Measurements from ENCODE around the gene DHX8. TPM values are rescaled to one million over a fixed set of nuclear protein-coding genes. Genes with fewer than 3 reads are reported as not detected.
A peak's percentile ranks its signal among the peaks of the same experiment; 100 is the strongest.
"Not testable (repeated sequence)": the region's sequence is repeated elsewhere in the genome, so short reads cannot be mapped to it uniquely, and the experiment has no call there.

DHX8 gene
- total RNA-seq, 1 donor from 2014 or later = 71.9 TPM

GRCh38 chr17:43467981-43468581, 15.7 kb upstream of the DHX8 start:
- Mint-ChIP-seq H3K27me3 (ENCODE audit: unreplicated experiment) (peaks cover 9% of the 10 kb centered on the region), H3K27ac (ENCODE audit: unreplicated experiment) (peak overlapping the region; percentile 91), H3K9me3 (ENCODE audit: unreplicated experiment) (peaks cover 10% of the 10 kb centered on the region), H3K4me1 (ENCODE audit: low read depth, unreplicated experiment) (peaks cover 22% of the 10 kb centered on the region), H3K4me3 (ENCODE audit: unreplicated experiment) (peak overlapping the region; percentile 31), H3K36me3 (ENCODE audit: unreplicated experiment) (no peaks in the 10 kb centered on the region)
- DNase-seq = peak; percentile 49
- no peak for TF ChIP-seq CTCF (IDR thresholded peaks at IDR 0.05; ENCODE audit: partially characterized antibody, unreplicated experiment)

GRCh38 chr17:43468691-43469139, 15.1 kb upstream of the DHX8 start:
- H3K9me3 Mint-ChIP-seq (ENCODE audit: unreplicated experiment) = peaks cover 10% of the 10 kb centered on the region
- peak overlapping the region; percentile 31 for H3K4me3 Mint-ChIP-seq (ENCODE audit: unreplicated experiment)
- no peak for TF ChIP-seq CTCF (IDR thresholded peaks at IDR 0.05; ENCODE audit: partially characterized antibody, unreplicated experiment)
- peaks cover 9% of the 10 kb centered on the region for H3K27me3 Mint-ChIP-seq (ENCODE audit: unreplicated experiment)
- no peak for DNase-seq
- no peaks in the 10 kb centered on the region for H3K36me3 Mint-ChIP-seq (ENCODE audit: unreplicated experiment)
- H3K27ac Mint-ChIP-seq (ENCODE audit: unreplicated experiment) = peak overlapping the region; percentile 91
- peaks cover 22% of the 10 kb centered on the region for H3K4me1 Mint-ChIP-seq (ENCODE audit: low read depth, unreplicated experiment)

GRCh38 chr17:43469145-43469544, 14.6 kb upstream of the DHX8 start:
- peak overlapping the region; percentile 31 for H3K4me3 Mint-ChIP-seq (ENCODE audit: unreplicated experiment)
- H3K9me3 Mint-ChIP-seq (ENCODE audit: unreplicated experiment) = peaks cover 10% of the 10 kb centered on the region
- no peak for TF ChIP-seq CTCF (IDR thresholded peaks at IDR 0.05; ENCODE audit: partially characterized antibody, unreplicated experiment)
- no peak for DNase-seq
- H3K4me1 Mint-ChIP-seq (ENCODE audit: low read depth, unreplicated experiment) = peaks cover 22% of the 10 kb centered on the region
- H3K27me3 Mint-ChIP-seq (ENCODE audit: unreplicated experiment) = peaks cover 9% of the 10 kb centered on the region
- H3K27ac Mint-ChIP-seq (ENCODE audit: unreplicated experiment) = peak overlapping the region; percentile 91
- H3K36me3 Mint-ChIP-seq (ENCODE audit: unreplicated experiment) = no peaks in the 10 kb centered on the region

DNA sequence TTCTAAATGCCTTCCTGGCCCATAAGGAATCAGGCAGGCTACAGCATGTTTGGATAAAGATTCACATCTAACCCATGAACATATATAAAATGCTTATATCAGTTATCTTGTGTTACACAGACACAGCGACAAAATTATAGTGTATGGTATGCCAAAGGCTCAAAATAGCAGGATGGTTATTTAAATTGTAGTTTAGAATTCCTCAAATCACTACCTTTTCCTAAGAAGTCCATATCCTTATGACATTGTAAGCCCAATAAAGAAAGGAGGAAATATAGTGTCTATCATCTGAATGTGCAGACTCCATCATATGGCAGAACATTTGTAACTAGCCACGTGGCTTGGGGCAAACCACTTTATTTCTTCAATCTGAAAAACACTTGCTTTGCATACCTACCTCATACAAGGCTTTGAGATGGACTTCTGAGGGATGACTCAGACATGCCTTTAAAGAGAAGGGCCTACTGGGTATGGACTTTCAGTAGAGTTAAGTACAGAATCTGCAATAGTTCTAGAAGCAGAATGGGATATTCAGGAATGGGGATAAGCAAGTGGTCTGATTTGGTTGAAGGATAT, 12.1 kb upstream of the DHX8 start:
- no peak for DNase-seq
- H3K4me3 Mint-ChIP-seq (ENCODE audit: unreplicated experiment) = no peak overlapping the region
- peaks cover 26% of the 10 kb centered on the region for H3K4me1 Mint-ChIP-seq (ENCODE audit: low read depth, unreplicated experiment)
- H3K27me3 Mint-ChIP-seq (ENCODE audit: unreplicated experiment) = peaks cover 12% of the 10 kb centered on the region
- no peaks in the 10 kb centered on the region for H3K36me3 Mint-ChIP-seq (ENCODE audit: unreplicated experiment)
- H3K27ac Mint-ChIP-seq (ENCODE audit: unreplicated experiment) = no peak overlapping the region
- no peak for TF ChIP-seq CTCF (IDR thresholded peaks at IDR 0.05; ENCODE audit: partially characterized antibody, unreplicated experiment)
- peaks cover 10% of the 10 kb centered on the region for H3K9me3 Mint-ChIP-seq (ENCODE audit: unreplicated experiment)

DNA sequence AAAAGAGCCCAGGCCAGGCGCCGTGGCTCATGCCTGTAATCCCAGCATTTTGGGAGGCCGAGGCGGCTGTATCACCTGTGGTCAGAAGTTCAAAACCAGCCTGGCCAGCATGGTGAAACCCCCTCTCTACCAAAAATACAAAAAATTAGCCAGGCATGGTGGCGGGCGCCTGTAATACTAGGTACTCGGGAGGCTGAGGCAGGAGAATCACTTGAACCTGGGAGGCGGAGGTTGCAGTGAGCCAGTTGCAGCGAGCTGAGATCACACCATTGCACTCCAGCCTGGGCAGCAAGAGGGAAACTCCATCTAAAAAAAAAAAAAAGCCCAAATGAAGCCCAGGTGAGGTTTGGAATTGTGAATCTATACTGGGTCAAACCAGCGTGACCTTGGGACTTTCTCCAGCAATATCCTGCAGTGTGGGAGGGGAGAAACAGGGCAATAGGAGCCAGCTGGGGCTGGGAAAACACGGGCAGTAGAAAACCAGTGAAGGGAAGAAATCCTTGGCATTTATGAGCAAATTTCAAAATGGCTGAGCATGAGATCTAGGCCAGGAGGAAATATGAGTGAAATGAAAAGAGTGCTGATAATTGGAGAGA, 8.2 kb upstream of the DHX8 start:
- Mint-ChIP-seq H3K4me3 (ENCODE audit: unreplicated experiment) (no peak overlapping the region), H3K9me3 (ENCODE audit: unreplicated experiment) (peaks cover 4% of the 10 kb centered on the region), H3K27ac (ENCODE audit: unreplicated experiment) (peak overlapping the region; percentile 25), H3K36me3 (ENCODE audit: unreplicated experiment) (no peaks in the 10 kb centered on the region), H3K27me3 (ENCODE audit: unreplicated experiment) (peaks cover 5% of the 10 kb centered on the region), H3K4me1 (ENCODE audit: low read depth, unreplicated experiment) (peaks cover 17% of the 10 kb centered on the region)
- TF ChIP-seq CTCF (IDR thresholded peaks at IDR 0.05; ENCODE audit: partially characterized antibody, unreplicated experiment) = no peak
- no peak for DNase-seq

GRCh38 chr17:43476306-43476705, 7.5 kb upstream of the DHX8 start:
- not testable (repeated sequence) for H3K36me3 Mint-ChIP-seq (ENCODE audit: unreplicated experiment); H3K9me3 Mint-ChIP-seq (ENCODE audit: unreplicated experiment); H3K4me3 Mint-ChIP-seq (ENCODE audit: unreplicated experiment); H3K27me3 Mint-ChIP-seq (ENCODE audit: unreplicated experiment); DNase-seq
- Mint-ChIP-seq H3K27ac (ENCODE audit: unreplicated experiment) (peak overlapping the region; percentile 25), H3K4me1 (ENCODE audit: low read depth, unreplicated experiment) (peaks cover 17% of the 10 kb centered on the region)
